ENCODE data around the gene DDTL.

Gene DDTL

GRCh38 chr22:24007253-24008021 is 40.7 kb downstream of the DDTL start:
- no peak for DNase-seq

DNA sequence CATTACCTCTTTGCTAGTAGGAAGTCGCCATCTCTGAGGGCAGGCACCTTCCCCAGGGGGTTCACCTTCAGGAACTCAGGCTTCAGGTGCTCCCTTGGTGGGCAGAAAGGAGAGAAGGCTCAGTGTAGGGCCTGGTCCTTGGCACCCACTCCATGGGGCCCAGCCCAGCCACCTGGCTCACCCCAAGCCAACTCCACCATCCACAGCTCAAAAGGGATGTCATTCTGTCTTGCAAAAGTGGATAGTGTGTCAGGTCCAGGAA is 41.3 kb downstream of the DDTL start:
- DNase-seq = no peak

DNA sequence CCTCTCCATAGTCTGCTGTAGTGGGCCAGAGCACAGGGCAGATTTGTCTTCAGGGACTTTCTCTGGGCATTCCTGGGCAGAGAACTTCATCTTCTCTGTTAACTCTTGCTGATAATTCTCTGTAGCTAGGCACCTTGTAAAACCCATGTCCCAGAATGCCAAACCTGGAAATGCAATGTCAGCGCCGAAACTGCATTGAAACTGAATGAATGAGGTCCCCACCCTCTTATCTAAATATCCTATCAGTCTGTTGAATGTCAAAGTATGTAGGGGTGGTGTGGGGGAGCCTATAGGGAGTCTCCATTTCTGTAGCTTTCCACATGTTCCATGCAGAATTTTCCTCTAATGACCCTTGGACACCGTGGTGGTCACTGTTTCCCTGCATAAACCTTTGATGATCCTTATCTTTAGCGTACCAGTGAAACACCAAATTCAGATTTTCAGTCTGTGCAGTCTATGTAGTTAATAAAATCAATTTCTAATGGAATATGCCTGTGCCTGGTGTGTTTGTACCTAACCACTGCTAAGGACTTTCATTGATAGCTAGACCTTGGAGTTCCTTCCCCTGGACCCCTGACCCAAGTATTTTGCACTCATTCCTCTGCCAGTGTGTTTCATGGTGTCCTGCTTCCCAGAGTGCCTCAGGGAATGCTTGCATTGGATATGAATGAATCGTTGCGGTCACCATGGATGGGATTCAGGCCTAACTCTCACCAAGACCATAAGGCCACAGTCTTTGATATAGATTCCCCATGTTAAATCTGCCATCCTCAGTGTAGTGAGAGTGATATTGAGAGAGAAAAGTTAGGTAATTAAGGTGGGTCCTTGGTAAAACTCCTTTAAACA is 41.9 kb downstream of the DDTL start:
- DNase-seq = no peak

DNA sequence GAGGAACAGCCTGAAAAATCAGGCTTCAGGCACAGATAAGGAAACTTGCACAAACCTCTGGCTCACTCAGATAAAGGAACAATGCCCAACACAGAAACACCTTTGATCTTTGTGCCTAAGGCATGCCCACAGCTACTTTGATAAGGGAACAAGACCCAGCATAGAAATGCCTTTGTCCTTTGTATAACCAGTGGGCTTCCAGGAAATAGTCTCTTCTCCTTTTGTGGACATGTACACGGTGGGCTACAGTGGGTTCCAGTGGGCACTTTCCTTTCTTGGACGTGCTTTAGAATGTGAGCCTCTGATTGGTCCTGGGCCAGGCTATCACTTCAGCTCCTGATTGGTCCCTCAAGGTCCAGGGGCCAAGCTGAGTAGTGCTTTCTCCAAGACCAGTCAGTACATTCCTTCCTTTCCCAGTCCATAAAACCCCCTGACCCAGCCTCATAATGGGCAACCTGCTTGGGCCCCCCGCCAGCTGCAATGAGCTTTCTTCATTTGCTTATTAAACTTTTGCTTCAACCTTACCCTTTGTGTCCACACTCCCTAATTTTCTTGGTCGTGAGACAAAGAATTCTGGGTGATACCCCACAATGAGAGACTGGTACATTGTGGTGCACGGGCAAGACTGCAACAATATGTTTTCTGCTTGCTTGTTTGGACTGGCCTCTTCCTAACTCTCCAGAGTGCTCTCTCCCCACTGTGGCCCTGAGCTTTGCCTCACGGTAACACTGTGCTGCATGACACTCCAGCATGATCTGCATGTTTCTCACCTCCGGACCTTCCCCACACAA is 42.7 kb downstream of the DDTL start:
- DNase-seq = no peak

DNA sequence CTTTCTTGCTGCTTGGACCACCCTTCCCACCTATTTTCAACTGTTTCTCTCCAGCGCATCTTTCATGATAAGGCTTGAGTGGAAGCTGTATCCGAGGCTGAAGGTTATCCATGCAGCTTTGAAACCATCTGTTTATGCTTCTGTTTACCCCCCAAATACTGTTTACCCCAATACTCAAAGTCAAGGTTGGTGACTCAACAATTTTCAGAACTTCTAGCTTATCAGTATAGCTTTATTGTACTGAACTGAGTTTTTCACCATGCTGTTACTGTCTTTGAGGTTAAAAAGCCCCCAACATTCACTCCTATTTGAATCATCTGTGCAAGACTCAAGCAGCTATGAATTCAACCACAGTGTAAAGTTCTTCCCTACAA is 43.3 kb downstream of the DDTL start:
- no peak for DNase-seq

GRCh38 chr22:24011735-24012068 is 45.0 kb downstream of the DDTL start:
- no peak for DNase-seq

GRCh38 chr22:24016156-24016555 is 49.5 kb downstream of the DDTL start:
- DNase-seq = no peak

DNA sequence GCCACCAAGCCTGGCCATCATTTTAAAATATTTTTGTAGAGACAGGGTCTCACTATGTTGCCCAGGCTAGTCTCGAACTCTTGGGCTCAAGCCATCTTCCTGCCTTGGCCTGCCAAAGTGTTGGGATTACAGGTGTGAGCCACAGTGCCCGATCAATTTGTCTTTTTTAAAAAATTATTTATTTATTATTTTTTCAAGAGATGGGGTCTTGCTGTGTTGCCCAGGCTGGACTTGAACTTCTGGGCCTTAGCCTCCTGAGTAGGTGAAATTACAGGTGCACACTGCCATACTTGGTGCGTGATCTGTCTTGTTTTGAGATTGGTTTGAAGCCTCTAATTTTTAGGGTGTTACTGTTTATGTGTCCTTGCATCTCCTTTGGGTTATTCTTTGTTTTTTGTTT is 54.6 kb downstream of the DDTL start:
- no peak for DNase-seq
